Glutamatergic neuron (in vitro differentiated cells): Measurements from ENCODE around the gene RUNX3. TPM values are rescaled to one million over a fixed set of nuclear protein-coding genes. Genes with fewer than 3 reads are reported as not detected.
A peak's percentile ranks its signal among the peaks of the same experiment; 100 is the strongest.
"Not testable (repeated sequence)": the region's sequence is repeated elsewhere in the genome, so short reads cannot be mapped to it uniquely, and the experiment has no call there.

Source experiments
- DNase-seq: peaks from one replicate; pipeline ENCODE4 v3.0.0; 2022
- H3K27ac Mint-ChIP-seq: one replicate; pipeline ENCODE4 v1.8.0; 2020; ENCODE audit warnings: mild to moderate bottlenecking, mixed read lengths, inconsistent platforms; ENCODE audit not compliant: unreplicated experiment
- H3K27me3 Mint-ChIP-seq: one replicate; pipeline ENCODE4 v1.8.0; 2020; ENCODE audit warnings: mild to moderate bottlenecking, moderate library complexity, mixed read lengths, inconsistent platforms; ENCODE audit not compliant: unreplicated experiment
- H3K36me3 Mint-ChIP-seq: one replicate; pipeline ENCODE4 v1.8.0; 2020; ENCODE audit warnings: mild to moderate bottlenecking, mixed read lengths, inconsistent platforms; ENCODE audit not compliant: unreplicated experiment
- H3K4me1 Mint-ChIP-seq: one replicate; pipeline ENCODE4 v1.8.0; 2020; ENCODE audit warnings: mild to moderate bottlenecking, low read depth, mixed read lengths, inconsistent platforms; ENCODE audit not compliant: unreplicated experiment
- H3K4me3 Mint-ChIP-seq: one replicate; pipeline ENCODE4 v1.8.0; 2020; ENCODE audit warnings: mild to moderate bottlenecking, mixed read lengths, inconsistent platforms; ENCODE audit not compliant: unreplicated experiment
- H3K9me3 Mint-ChIP-seq: one replicate; pipeline ENCODE4 v1.8.0; 2020; ENCODE audit warnings: mild to moderate bottlenecking, moderate library complexity, mixed read lengths, inconsistent platforms; ENCODE audit not compliant: unreplicated experiment
- long read RNA-seq: library from polyadenylated mRNA; unstranded; transcript quantifications from one replicate; pipeline ENCODE4 v2.0.0, GENCODE V29; 2020; ENCODE audit not compliant: unreplicated experiment
- total RNA-seq: library from RNA; stranded (reverse); fragmentation: NEBNext Ultra II Directional; extraction: Animal tissue kit (Norgen Biotek cat#: 25700); gene quantifications from one replicate; pipeline ENCODE4 v1.2.1, GENCODE V29; 2021; ENCODE audit not compliant: unreplicated experiment
- TF ChIP-seq, protein P1 (sequence below): fragments of 200-600 bp; sonication (generic); IDR thresholded peaks from one replicate; pipeline ENCODE4 v1.5.0; 2021; ENCODE audit not compliant: partially characterized antibody, unreplicated experiment

RUNX3 gene
- total RNA-seq = 0.15 TPM
- long read RNA-seq = 0 reads

DNA sequence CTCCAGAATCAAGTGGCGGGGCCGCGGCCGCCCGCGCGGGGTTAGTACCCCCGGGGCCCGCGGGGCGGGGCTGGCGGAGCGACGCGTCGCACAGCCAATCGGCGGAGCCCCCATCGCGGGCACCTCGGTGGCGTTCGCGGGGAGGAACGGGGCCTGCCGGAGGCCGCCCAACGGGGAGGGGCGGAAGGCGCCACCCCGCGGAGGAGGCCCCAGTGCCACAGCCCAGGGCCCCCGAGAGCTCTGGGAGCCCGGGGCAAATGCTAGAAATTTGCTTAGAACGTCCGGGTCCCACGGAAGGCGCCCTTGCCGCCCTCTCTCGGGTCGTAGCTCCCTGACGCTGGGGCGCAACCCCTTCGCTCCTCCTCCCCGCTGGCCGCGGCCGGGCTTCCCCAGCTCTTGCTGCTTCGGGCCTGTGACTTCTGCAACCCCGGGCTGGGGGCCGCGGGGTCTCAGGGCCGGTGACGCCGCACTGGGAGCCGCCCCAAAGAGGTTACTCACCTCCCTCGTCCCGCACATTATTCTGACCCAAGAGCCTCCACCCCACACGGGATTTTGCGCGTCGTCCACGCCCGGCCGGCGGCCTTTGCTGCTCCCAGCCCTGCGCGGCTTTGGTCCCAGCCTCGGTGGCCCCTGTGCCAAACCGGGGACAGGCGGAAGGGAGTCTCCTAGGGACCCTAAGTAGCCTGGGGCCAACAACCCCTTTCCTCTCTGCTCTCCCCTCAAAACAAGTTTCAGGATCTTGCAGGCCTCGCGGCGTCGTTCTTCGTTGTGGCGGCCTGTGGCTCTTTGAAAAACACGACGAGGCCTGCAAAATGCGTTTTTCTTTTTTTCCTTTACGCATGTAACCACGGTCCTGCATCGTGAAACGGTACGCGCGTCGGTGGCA is at the start of gene RUNX3:
Gene RUNX3, minus strand, starts transcription at position 17 of the 886 bp plus-strand sequence. CDS start 408 bp downstream, outside the sequence.
- H3K4me3 Mint-ChIP-seq = no peak within 1 kb of the TSS
- H3K36me3 Mint-ChIP-seq = no peaks in the 10 kb centered on the region
- TF ChIP-seq, protein P1, sequence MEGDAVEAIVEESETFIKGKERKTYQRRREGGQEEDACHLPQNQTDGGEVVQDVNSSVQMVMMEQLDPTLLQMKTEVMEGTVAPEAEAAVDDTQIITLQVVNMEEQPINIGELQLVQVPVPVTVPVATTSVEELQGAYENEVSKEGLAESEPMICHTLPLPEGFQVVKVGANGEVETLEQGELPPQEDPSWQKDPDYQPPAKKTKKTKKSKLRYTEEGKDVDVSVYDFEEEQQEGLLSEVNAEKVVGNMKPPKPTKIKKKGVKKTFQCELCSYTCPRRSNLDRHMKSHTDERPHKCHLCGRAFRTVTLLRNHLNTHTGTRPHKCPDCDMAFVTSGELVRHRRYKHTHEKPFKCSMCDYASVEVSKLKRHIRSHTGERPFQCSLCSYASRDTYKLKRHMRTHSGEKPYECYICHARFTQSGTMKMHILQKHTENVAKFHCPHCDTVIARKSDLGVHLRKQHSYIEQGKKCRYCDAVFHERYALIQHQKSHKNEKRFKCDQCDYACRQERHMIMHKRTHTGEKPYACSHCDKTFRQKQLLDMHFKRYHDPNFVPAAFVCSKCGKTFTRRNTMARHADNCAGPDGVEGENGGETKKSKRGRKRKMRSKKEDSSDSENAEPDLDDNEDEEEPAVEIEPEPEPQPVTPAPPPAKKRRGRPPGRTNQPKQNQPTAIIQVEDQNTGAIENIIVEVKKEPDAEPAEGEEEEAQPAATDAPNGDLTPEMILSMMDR = no peak
- no peak within 1 kb of the TSS for H3K27ac Mint-ChIP-seq
- no peaks in the 10 kb centered on the region for H3K4me1 Mint-ChIP-seq
- DNase-seq = no peak
- H3K27me3 Mint-ChIP-seq = peaks cover 30% of the 10 kb centered on the region
- H3K9me3 Mint-ChIP-seq = peaks cover 8% of the 10 kb centered on the region

DNA sequence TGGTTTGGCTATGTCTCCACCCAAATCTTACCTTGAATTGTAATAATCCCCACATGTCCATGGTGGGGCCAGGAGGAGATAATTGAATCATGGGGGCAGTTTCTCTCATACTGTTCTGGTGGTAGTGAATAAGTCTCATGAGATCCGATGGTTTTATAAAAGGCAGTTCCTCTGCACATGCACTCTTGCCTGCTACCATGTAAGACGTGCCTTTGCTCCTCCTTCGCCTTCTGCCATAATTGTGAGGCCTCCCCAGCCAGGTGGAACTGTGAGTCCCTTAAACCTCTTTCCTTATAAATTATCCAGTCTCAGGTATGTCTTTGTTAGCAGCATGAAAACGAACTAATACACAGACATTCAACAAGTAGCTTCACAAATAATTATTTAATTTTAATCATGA is 49.2 kb upstream of the RUNX3 start:
- not testable (repeated sequence) for H3K4me3 Mint-ChIP-seq, H3K4me1 Mint-ChIP-seq, H3K27ac Mint-ChIP-seq, DNase-seq, H3K9me3 Mint-ChIP-seq
- Mint-ChIP-seq H3K36me3 (peaks cover 22% of the 10 kb centered on the region), H3K27me3 (peaks cover 14% of the 10 kb centered on the region)

DNA sequence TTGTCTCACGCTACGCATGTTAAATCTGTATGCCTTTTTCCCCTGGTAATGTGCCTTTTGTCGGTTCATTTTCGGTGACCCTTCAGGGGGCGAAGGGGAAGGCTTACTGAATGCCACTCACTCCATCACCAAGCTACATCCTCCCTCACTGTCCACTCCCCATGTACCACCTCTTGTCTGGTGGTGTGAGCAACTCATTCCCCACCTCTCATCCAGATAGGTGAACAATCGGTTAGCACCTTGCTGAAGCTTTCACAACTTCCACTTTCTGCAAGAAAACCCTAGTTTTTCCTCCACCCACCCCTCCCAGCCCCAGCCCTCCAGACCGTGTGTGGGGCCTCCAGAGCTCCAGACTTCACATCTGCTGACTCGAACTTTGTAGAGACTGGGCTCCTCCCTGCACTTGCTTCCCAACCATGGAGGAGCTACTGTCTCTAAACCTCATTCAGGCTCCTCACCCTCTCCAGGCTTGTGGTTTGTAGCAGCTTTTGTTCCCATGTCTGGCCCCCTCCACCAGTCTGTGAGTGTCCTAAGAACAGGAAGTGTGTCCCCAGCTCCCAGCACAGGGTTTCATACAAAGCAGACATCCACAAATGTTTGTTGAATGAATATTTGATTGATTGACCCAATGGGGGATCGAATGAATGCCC is 48.4 kb upstream of the RUNX3 start:
- H3K27me3 Mint-ChIP-seq = peaks cover 8% of the 10 kb centered on the region
- H3K4me3 Mint-ChIP-seq = no peak overlapping the region
- peaks cover 22% of the 10 kb centered on the region for H3K36me3 Mint-ChIP-seq
- no peak overlapping the region for H3K27ac Mint-ChIP-seq
- H3K9me3 Mint-ChIP-seq = peaks cover 6% of the 10 kb centered on the region
- TF ChIP-seq, protein P1 = no peak
- no peaks in the 10 kb centered on the region for H3K4me1 Mint-ChIP-seq
- peak; percentile 2 for DNase-seq

DNA sequence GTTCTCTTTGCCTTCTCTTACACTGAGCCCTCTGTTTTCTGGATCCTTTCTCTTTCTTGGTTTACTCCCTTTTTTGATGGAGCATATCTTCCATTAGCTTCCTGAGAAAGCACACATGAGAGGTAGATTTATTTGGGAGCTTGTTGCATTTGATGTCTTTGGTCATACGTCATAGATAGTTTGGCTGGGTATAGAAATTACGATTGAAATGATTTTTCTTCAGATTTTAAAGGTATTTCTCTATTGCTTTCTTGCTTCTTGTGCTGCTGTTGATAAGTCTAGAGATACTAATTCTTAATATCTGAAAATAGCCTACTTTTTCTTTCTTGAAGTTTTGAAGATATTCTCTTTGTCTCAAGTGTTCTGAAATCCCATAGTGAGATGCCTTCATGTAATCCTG is 45.3 kb upstream of the RUNX3 start:
- peaks cover 6% of the 10 kb centered on the region for H3K27me3 Mint-ChIP-seq
- peaks cover 6% of the 10 kb centered on the region for H3K4me1 Mint-ChIP-seq
- no peak overlapping the region for H3K4me3 Mint-ChIP-seq
- DNase-seq = no peak
- H3K27ac Mint-ChIP-seq = no peak overlapping the region
- TF ChIP-seq, protein P1 = no peak
- H3K9me3 Mint-ChIP-seq = peaks cover 7% of the 10 kb centered on the region
- peaks cover 22% of the 10 kb centered on the region for H3K36me3 Mint-ChIP-seq

DNA sequence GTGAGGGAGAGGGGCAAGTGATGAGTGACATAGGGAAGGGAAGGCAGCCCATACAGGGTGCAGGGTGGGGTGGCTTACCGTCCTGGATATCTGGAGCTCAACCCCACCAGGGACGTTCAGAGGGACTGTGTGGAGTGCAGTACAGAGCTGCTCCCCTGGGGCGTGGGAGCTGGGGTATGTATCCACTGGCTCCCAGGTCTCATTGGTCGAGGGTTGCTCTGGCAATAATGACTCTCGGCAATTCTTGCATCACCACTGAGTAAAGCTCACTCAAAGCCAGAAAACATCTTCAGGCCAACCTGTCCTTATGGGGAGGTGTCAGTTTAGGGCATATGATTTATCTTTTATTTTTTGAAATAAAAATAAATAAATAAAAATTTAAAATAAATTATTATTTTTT is 43.2 kb upstream of the RUNX3 start:
- DNase-seq = no peak
- peaks cover 2% of the 10 kb centered on the region for H3K27me3 Mint-ChIP-seq
- peaks cover 9% of the 10 kb centered on the region for H3K4me1 Mint-ChIP-seq
- H3K4me3 Mint-ChIP-seq = no peak overlapping the region
- TF ChIP-seq, protein P1 = no peak
- H3K27ac Mint-ChIP-seq = no peak overlapping the region
- peaks cover 22% of the 10 kb centered on the region for H3K36me3 Mint-ChIP-seq
- H3K9me3 Mint-ChIP-seq = peaks cover 9% of the 10 kb centered on the region
